K562 (cell line): ENCODE data around the gene GUCA1A. TPM values are rescaled to one million over a fixed set of nuclear protein-coding genes. Genes with fewer than 3 reads are reported as not detected.

Experiments used
- CBFA2T2 ChIP-seq: fragments of 450-650 bp; conservative IDR thresholded peaks from 2 replicates; pipeline ENCODE4 v1.6.1; 2017; ENCODE audit warnings: mild to moderate bottlenecking
- CBX1 ChIP-seq: sonication (generic); IDR thresholded peaks from 2 replicates; pipeline ENCODE4 v1.6.1; 2016; ENCODE audit warnings: antibody characterized with exemption, low read depth, mild to moderate bottlenecking
- CBX2 ChIP-seq: fragments of 200-600 bp; sonication (generic); IDR thresholded peaks from one replicate; pipeline ENCODE4 v1.6.1; 2012; ENCODE audit warnings: mild to moderate bottlenecking, low read length, inconsistent platforms; ENCODE audit not compliant: insufficient read depth, poor library complexity, severe bottlenecking
- CTBP1 ChIP-seq: fragments of 450-650 bp; IDR thresholded peaks from 2 replicates; pipeline ENCODE4 v1.6.1; 2016; ENCODE audit warnings: borderline replicate concordance
- EP300 ChIP-seq: IDR thresholded peaks from 2 replicates; pipeline ENCODE4 v1.6.1; 2012; ENCODE audit warnings: low read length, improper control_type of control experiment
- HDAC8 ChIP-seq: fragments of 450-650 bp; IDR thresholded peaks from 2 replicates; pipeline ENCODE4 v1.6.1; 2016; ENCODE audit warnings: mild to moderate bottlenecking, missing genetic modification characterization, moderate library complexity, missing compliant biosample characterization
- JUND ChIP-seq, 2 experiments: IDR thresholded peaks; 2 replicates in 1 of 2; 3 replicates in 1 of 2; pipeline ENCODE4 v1.6.1; 2011; ENCODE audit warnings: borderline replicate concordance in 2 of 2, low read depth in 2 of 2, low read length in 2 of 2, improper control_type of control experiment in 1 of 2, missing biosample characterization in 1 of 2, missing genetic modification characterization in 1 of 2, missing genetic modification reagents in 1 of 2
- MYNN ChIP-seq, 2 experiments: sonication (generic); formaldehyde crosslinking in 1 of 2; IDR thresholded peaks; 2 replicates each; pipeline versions ENCODE4 v1.5.0 to v1.6.1; 2016 to 2020; ENCODE audit warnings: antibody characterized with exemption in 1 of 2, missing genetic modification reagents in 1 of 2
- PCBP1 ChIP-seq: fragments of 200-400 bp; formaldehyde crosslinking; IDR thresholded peaks from 2 replicates; pipeline ENCODE4 v1.6.1; 2018; ENCODE audit warnings: mild to moderate bottlenecking, low read depth, low read length; ENCODE audit not compliant: poor library complexity, severe bottlenecking
- POLR2AphosphoS2 ChIP-seq: IDR thresholded peaks from 2 replicates; pipeline ENCODE4 v1.6.1; 2012; ENCODE audit warnings: low read length, improper control_type of control experiment
- RFX7 ChIP-seq: fragments of 250-450 bp; sonication (Bioruptor Pico); IDR thresholded peaks from 2 replicates; pipeline ENCODE4 v1.5.1; 2021; ENCODE audit warnings: mild to moderate bottlenecking
- TCF3 ChIP-seq: sonication (generic); formaldehyde crosslinking; IDR thresholded peaks from 2 replicates; pipeline ENCODE4 v1.4.0; 2020; ENCODE audit warnings: mild to moderate bottlenecking, missing genetic modification reagents
- TEAD2 ChIP-seq: fragments of 450-650 bp; IDR thresholded peaks from 2 replicates; pipeline ENCODE4 v1.6.1; 2016; ENCODE audit warnings: missing genetic modification characterization, control low read depth, missing compliant biosample characterization
- ZNF146 ChIP-seq: IDR thresholded peaks from one replicate; pipeline ENCODE4 v1.6.1; 2018; ENCODE audit warnings: missing compliant biosample characterization; ENCODE audit not compliant: unreplicated experiment
- polyA plus RNA-seq, 8 experiments: library from polyadenylated mRNA; depleted of rRNA in 4 of 8; stranded (reverse) in 5 of 8; unstranded in 3 of 8; fragments of >200 nt; fragmentation: Nextera tagmentation in 2 of 8; fragmentation: Illumina TruSeq in 1 of 8; extraction: Ambion mirVana in 2 of 8; extraction: Trizol in 1 of 8; gene quantifications; 2 replicates each; pipeline versions ENCODE4 v1.2.1 to v1.2.3, GENCODE V29; 2011 to 2014; ENCODE audit warnings: inconsistent platforms in 1 of 8, missing spikeins in 1 of 8
- total RNA-seq, 7 experiments: library from RNA; depleted of rRNA in 6 of 7; stranded (reverse); fragments of >200 nt in 6 of 7; fragmentation: Illumina TruSeq in 2 of 7; extraction: Trizol in 2 of 7; gene quantifications; 2 replicates each; pipeline versions ENCODE4 v1.2.1 to v1.2.3, GENCODE V29; 2011 to 2021; ENCODE audit warnings: low replicate concordance in 1 of 7
- TF ChIP-seq, protein P1 (sequence below): fragments of 450-650 bp; formaldehyde crosslinking; IDR thresholded peaks from 2 replicates; pipeline ENCODE4 v1.4.0; 2020; ENCODE audit warnings: mild to moderate bottlenecking, moderate library complexity
- TF ChIP-seq, protein P2 (sequence below): fragments of 450-650 bp; IDR thresholded peaks from 2 replicates; pipeline ENCODE4 v1.6.1; 2017; ENCODE audit warnings: antibody characterized with exemption, mild to moderate bottlenecking
- TF ChIP-seq, protein P3 (sequence below): sonication (generic); formaldehyde crosslinking; IDR thresholded peaks from 2 replicates; pipeline ENCODE4 v1.8.0; 2022; ENCODE audit warnings: mild to moderate bottlenecking, missing genetic modification reagents
- TF ChIP-seq, protein P4 (sequence below): fragments of 250-450 bp; sonication (Bioruptor Pico); IDR thresholded peaks from 2 replicates; pipeline ENCODE4 v1.8.0; 2022; ENCODE audit warnings: moderate library complexity, mild to moderate bottlenecking, inconsistent platforms
- TF ChIP-seq, protein P5 (sequence below), 2 experiments: fragments of 250-450 bp in 1 of 2; fragments of 450-650 bp in 1 of 2; sonication (Bioruptor Pico) in 1 of 2; IDR thresholded peaks; 2 replicates each; pipeline versions ENCODE4 v1.6.1 to v1.8.0; 2016 to 2021; ENCODE audit warnings: mild to moderate bottlenecking in 2 of 2, moderate library complexity in 2 of 2, missing compliant biosample characterization in 1 of 2, missing genetic modification characterization in 1 of 2

Gene GUCA1A
- total and polyA plus RNA-seq, 9 of the 15 experiments (the other 6 are each of a cell fraction or from before 2014, with no cell fraction given) = not detected

DNA sequence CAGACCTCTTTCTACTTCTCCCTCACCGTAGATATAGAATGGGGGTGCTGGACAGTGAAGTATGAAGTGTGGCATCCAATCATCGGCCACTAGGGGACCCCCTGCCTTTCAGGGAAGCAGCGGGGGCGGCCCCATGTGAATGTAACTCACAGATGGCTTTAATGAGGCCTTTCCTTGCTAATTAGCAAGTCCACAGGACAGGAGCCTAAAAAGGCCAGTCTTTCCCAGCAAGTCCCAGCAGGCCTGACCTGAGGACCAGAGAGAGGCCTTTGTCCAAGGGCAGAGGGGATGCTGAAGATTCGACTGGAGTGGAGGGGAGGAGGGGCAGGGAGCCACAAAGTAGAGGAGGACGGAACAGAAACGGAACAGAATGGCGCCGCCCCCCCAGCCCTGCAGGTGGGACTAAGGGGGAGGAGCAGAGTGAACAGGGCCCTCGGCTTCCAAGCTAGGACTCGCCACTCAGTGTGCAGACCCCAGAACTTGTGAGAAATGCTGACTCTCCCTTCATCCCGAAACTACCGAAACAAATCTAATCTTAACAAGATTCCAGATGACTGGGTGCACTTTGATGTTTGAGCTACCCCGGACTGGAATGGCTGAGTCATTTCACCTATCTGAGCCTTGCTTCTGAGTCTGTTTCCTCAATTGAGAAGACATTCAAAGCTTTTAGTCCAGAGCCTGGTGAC, 36.5 kb upstream of the GUCA1A start (continued):
- TF ChIP-seq, protein P1, sequence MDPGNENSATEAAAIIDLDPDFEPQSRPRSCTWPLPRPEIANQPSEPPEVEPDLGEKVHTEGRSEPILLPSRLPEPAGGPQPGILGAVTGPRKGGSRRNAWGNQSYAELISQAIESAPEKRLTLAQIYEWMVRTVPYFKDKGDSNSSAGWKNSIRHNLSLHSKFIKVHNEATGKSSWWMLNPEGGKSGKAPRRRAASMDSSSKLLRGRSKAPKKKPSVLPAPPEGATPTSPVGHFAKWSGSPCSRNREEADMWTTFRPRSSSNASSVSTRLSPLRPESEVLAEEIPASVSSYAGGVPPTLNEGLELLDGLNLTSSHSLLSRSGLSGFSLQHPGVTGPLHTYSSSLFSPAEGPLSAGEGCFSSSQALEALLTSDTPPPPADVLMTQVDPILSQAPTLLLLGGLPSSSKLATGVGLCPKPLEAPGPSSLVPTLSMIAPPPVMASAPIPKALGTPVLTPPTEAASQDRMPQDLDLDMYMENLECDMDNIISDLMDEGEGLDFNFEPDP (CRISPR knock-in tag) = no peak
- no peak for TF ChIP-seq POLR2AphosphoS2
- peak; percentile 62 for TF ChIP-seq TCF3 (CRISPR knock-in tag)
- peak; percentile 88 for TF ChIP-seq JUND (IDR thresholded peaks at IDR 0.05; ENCODE audit: borderline replicate concordance, low read depth, low read length)
- TF ChIP-seq JUND (tag; IDR thresholded peaks at IDR 0.05; ENCODE audit: borderline replicate concordance, low read depth, low read length) = peak; percentile 66; the same call in 2 of the 3 replicates
- TF ChIP-seq CBX1 = no peak
- TF ChIP-seq, protein P2, sequence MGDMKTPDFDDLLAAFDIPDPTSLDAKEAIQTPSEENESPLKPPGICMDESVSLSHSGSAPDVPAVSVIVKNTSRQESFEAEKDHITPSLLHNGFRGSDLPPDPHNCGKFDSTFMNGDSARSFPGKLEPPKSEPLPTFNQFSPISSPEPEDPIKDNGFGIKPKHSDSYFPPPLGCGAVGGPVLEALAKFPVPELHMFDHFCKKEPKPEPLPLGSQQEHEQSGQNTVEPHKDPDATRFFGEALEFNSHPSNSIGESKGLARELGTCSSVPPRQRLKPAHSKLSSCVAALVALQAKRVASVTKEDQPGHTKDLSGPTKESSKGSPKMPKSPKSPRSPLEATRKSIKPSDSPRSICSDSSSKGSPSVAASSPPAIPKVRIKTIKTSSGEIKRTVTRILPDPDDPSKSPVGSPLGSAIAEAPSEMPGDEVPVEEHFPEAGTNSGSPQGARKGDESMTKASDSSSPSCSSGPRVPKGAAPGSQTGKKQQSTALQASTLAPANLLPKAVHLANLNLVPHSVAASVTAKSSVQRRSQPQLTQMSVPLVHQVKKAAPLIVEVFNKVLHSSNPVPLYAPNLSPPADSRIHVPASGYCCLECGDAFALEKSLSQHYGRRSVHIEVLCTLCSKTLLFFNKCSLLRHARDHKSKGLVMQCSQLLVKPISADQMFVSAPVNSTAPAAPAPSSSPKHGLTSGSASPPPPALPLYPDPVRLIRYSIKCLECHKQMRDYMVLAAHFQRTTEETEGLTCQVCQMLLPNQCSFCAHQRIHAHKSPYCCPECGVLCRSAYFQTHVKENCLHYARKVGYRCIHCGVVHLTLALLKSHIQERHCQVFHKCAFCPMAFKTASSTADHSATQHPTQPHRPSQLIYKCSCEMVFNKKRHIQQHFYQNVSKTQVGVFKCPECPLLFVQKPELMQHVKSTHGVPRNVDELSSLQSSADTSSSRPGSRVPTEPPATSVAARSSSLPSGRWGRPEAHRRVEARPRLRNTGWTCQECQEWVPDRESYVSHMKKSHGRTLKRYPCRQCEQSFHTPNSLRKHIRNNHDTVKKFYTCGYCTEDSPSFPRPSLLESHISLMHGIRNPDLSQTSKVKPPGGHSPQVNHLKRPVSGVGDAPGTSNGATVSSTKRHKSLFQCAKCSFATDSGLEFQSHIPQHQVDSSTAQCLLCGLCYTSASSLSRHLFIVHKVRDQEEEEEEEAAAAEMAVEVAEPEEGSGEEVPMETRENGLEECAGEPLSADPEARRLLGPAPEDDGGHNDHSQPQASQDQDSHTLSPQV = 0 out of 2 replicates have a peak, but pooled peaks have one; percentile 37
- no peak for TF ChIP-seq ZNF146 (CRISPR knock-in tag)
- peak; percentile 55 for TF ChIP-seq CBFA2T2
- TF ChIP-seq HDAC8 (tag) = 0 out of 2 replicates have a peak, but pooled peaks have one; percentile 49
- TF ChIP-seq TEAD2 = no peak
- peak; percentile 86 for TF ChIP-seq CTBP1
- TF ChIP-seq EP300 = peak; percentile 70
- TF ChIP-seq, protein P3, sequence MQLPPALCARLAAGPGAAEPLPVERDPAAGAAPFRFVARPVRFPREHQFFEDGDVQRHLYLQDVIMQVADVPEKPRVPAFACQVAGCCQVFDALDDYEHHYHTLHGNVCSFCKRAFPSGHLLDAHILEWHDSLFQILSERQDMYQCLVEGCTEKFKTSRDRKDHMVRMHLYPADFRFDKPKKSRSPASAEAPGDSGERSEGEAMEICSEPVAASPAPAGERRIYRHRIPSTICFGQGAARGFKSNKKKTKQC = no peak
- TF ChIP-seq RFX7 (CRISPR knock-in tag) = no peak
- TF ChIP-seq CBX2 = no peak
- TF ChIP-seq, protein P4, sequence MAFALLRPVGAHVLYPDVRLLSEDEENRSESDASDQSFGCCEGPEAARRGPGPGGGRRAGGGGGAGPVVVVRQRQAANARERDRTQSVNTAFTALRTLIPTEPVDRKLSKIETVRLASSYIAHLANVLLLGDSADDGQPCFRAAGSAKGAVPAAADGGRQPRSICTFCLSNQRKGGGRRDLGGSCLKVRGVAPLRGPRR (CRISPR knock-in tag) = no peak
- TF ChIP-seq, protein P5, sequence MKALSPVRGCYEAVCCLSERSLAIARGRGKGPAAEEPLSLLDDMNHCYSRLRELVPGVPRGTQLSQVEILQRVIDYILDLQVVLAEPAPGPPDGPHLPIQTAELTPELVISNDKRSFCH (CRISPR knock-in tag; IDR thresholded peaks at IDR 0.05) = no peak
- TF ChIP-seq, protein P5 (tag; IDR thresholded peaks at IDR 0.05) = peak; percentile 68; the same call in 1 of the 2 replicates
- TF ChIP-seq MYNN (IDR thresholded peaks at IDR 0.05) = 0 out of 2 replicates have a peak, but pooled peaks have one; percentile 22
- TF ChIP-seq MYNN (CRISPR knock-in tag; IDR thresholded peaks at IDR 0.05) = no peak
- TF ChIP-seq PCBP1 = no peak
